H1 (cell line): ENCODE results near the gene NTN5. TPM values are rescaled to one million over a fixed set of nuclear protein-coding genes. Genes with fewer than 3 reads are reported as not detected.

Experiments
- BCL11A ChIP-seq, 2 experiments: IDR thresholded peaks; one replicate each; pipeline ENCODE4 v1.6.1; 2011; ENCODE audit warnings: low read depth in 2 of 2, low read length in 2 of 2, mild to moderate bottlenecking in 2 of 2
- EGR1 ChIP-seq: IDR thresholded peaks from 2 replicates; pipeline ENCODE4 v1.6.1; 2011; ENCODE audit warnings: low read depth, low read length, borderline replicate concordance
- polyA plus RNA-seq, 7 experiments: library from polyadenylated mRNA; depleted of rRNA in 3 of 7; stranded (reverse) in 5 of 7; unstranded in 2 of 7; fragments of >200 nt in 5 of 7; fragments of 200-250 nt in 2 of 7; gene quantifications; 1 replicate in 5 of 7; 2 replicates in 1 of 7; 4 replicates in 1 of 7; pipeline versions ENCODE4 v1.2.1 to v1.2.3, GENCODE V29; 2011 to 2013; ENCODE audit warnings: missing spikeins in 2 of 7, mixed read lengths in 2 of 7
- total RNA-seq: library from RNA; stranded (reverse); fragmentation: NEBNext Ultra II Directional; extraction: Animal tissue kit (Norgen Biotek cat#: 25700); gene quantifications from 2 replicates; pipeline ENCODE4 v1.2.1, GENCODE V29; 2021

NTN5 gene
- total and polyA plus RNA-seq, 2 of the 8 experiments (the other 6 are each of a cell fraction or from before 2014, with no cell fraction given), result 0.47 to 0.85 TPM

DNA sequence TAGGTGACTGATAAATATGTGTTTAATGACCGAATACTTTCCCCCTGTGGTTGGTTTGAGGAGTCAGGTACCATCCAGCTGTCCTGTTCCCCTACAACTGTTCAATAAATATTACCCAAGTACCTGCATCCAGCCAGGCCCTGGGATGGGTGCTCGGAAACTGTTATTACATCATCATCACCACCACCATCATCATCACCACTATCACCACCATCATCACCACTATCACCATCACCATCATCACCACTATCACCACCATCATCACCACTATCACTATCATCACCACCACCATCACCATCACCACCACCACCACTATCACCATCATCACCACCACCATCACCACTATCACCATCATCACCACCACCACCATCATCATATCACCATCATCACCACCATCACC is 4.1 kb downstream of the NTN5 start (continued):
- no peak for TF ChIP-seq EGR1
- no peak for TF ChIP-seq BCL11A (IDR thresholded peaks at IDR 0.05; ENCODE audit: low read depth in 2 of 2, low read length in 2 of 2)
